GM12875 (cell line): ENCODE data around the gene TUBGCP2.

Source experiments
- H3K4me3 ChIP-seq: one replicate; pipeline ENCODE4 v1.5.1; 2011; ENCODE audit warnings: low read depth, low read length, control low read depth
- TF ChIP-seq, protein P1 (sequence below): IDR thresholded peaks from 2 replicates; pipeline ENCODE4 v1.5.1; 2011; ENCODE audit warnings: low read depth, mild to moderate bottlenecking, control low read depth, inconsistent platforms, low read length, moderate library complexity, borderline replicate concordance; ENCODE audit not compliant: insufficient read depth

TUBGCP2 gene

GRCh38 chr10:133318494-133319127, 9.9 kb upstream of the TUBGCP2 start:
- TF ChIP-seq, protein P1, sequence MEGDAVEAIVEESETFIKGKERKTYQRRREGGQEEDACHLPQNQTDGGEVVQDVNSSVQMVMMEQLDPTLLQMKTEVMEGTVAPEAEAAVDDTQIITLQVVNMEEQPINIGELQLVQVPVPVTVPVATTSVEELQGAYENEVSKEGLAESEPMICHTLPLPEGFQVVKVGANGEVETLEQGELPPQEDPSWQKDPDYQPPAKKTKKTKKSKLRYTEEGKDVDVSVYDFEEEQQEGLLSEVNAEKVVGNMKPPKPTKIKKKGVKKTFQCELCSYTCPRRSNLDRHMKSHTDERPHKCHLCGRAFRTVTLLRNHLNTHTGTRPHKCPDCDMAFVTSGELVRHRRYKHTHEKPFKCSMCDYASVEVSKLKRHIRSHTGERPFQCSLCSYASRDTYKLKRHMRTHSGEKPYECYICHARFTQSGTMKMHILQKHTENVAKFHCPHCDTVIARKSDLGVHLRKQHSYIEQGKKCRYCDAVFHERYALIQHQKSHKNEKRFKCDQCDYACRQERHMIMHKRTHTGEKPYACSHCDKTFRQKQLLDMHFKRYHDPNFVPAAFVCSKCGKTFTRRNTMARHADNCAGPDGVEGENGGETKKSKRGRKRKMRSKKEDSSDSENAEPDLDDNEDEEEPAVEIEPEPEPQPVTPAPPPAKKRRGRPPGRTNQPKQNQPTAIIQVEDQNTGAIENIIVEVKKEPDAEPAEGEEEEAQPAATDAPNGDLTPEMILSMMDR, result peak; percentile 79
- peak overlapping the region; percentile 34 for H3K4me3 ChIP-seq

GRCh38 chr10:133316732-133317131, 8.1 kb upstream of the TUBGCP2 start:
- TF ChIP-seq, protein P1, result no peak
- no peak overlapping the region for H3K4me3 ChIP-seq

DNA sequence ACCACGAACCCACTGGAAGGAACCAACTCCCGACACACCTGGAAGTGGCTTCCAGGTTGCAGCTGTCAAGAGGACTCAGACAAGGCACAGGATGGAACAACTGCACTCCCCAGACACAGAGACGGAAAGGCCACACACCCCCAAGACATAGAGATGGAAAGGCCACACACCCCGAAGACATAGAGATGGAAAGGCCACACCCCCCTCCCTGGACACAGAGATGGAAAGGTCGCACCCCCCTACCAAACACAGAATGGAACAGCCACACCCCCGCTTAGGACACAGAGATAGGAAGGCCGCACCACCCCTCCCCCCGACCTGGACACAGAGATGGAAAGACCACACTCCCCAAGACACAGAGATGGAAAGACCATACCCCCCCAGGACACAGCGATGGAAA, 7.6 kb upstream of the TUBGCP2 start:
- no peak overlapping the region for H3K4me3 ChIP-seq
- TF ChIP-seq, protein P1, result no peak

DNA sequence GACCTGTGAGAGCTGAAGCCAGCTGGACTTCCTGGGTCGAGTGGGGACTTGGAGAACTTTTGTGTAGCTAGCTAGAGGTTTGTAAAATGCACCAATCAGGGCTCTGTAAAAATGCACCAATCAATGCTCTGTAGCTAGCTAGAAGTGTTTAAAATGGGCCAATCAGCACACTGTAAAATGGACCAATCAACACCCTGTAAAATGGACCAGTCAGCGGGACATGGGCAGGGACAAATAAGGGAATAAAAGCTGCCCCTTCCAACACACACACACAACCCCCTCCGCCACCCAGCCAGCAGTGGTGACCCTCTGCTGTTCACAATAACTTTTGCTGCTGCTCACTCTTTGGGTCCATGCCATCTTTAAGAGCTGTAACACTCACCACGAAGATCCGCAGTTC, 7.2 kb upstream of the TUBGCP2 start:
- TF ChIP-seq, protein P1, result no peak
- no peak overlapping the region for H3K4me3 ChIP-seq

GRCh38 chr10:133314911-133315310, 6.2 kb upstream of the TUBGCP2 start:
- TF ChIP-seq, protein P1, result no peak
- H3K4me3 ChIP-seq, result no peak overlapping the region

DNA sequence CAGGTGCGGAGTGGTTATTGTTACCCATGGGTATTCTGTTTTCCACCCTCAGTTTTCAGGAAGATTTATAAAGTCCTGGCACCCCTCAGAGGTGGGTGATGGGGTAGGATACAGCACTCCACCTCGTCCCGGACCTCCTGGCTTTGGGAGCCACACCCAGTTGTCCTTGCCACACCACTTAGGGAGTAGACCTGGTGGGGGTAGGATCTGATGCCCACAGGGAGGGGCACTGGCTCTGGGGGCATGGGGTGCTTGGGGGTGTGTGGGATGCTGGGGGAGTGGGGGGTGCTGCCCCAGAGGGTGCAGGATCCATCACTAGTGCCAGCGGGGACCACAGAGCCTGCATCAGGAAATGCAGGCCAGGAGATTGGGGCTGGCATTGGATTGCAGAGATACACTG, 4.5 kb upstream of the TUBGCP2 start:
- TF ChIP-seq, protein P1, result no peak
- no peak overlapping the region for H3K4me3 ChIP-seq

DNA sequence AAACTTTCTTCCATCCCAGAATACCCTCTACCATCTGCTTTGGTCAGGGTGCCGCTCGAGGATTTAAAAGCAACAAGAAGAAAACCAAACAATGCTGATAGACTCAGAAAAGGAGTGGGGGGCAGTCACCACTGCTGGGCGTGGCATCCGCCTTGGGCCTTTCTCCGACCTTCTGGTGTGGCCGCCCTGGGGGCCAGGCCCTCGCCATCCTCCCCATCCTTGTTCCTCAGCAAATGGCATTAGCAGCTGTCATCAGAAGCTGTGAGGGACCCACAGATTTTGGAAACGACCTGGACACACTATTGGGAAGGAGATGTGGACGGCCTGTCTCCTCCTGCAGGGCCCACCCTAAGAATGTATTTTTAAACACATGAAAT, 4.1 kb upstream of the TUBGCP2 start:
- TF ChIP-seq, protein P1, result no peak
- no peak overlapping the region for H3K4me3 ChIP-seq
